SK-N-SH treated with all-trans-retinoic acid at 6 μM for 48 hours (cell line): Measurements from ENCODE around the gene GPR37L1.
A peak's percentile ranks its signal among the peaks of the same experiment; 100 is the strongest.

ENCODE experiments used
- ATAC-seq: fragments of 200-7000 bp; cut with Tn5 transposase; 3 replicates; pipeline ENCODE4 v1.9.1; 2020; ENCODE audit warnings: mild to moderate bottlenecking, moderate library complexity
- ARNTL ChIP-seq: fragments of 450-650 bp; formaldehyde crosslinking; IDR thresholded peaks from 2 replicates; pipeline ENCODE4 v1.5.0; 2020; ENCODE audit warnings: low read depth, mild to moderate bottlenecking, moderate library complexity, borderline replicate concordance
- BACH2 ChIP-seq: fragments of 250-450 bp; sonication (Bioruptor Pico); IDR thresholded peaks from 2 replicates; pipeline ENCODE4 v1.9.0; 2021; ENCODE audit warnings: mild to moderate bottlenecking, borderline replicate concordance
- CSDC2 ChIP-seq: fragments of 250-450 bp; sonication (Bioruptor Pico); IDR thresholded peaks from 2 replicates; pipeline ENCODE4 v1.5.0; 2020; ENCODE audit warnings: mild to moderate bottlenecking, moderate library complexity
- ESRRG ChIP-seq: fragments of 250-450 bp; sonication (Bioruptor Pico); IDR thresholded peaks from 2 replicates; pipeline ENCODE4 v1.6.1; 2021; ENCODE audit warnings: mild to moderate bottlenecking
- GLIS3 ChIP-seq: fragments of 250-450 bp; sonication (Bioruptor Pico); IDR thresholded peaks from 2 replicates; pipeline ENCODE4 v1.5.0; 2020; ENCODE audit warnings: mild to moderate bottlenecking, moderate library complexity
- ISL1 ChIP-seq: fragments of 250-450 bp; sonication (Bioruptor Pico); IDR thresholded peaks from 2 replicates; pipeline ENCODE4 v2.1.2; 2022; ENCODE audit warnings: mild to moderate bottlenecking, moderate library complexity
- OSR1 ChIP-seq: fragments of 250-450 bp; sonication (Bioruptor Pico); IDR thresholded peaks from 2 replicates; pipeline ENCODE4 v1.8.0; 2022; ENCODE audit warnings: moderate library complexity, mild to moderate bottlenecking, inconsistent platforms
- PPARA ChIP-seq: fragments of 250-450 bp; sonication (Bioruptor Pico); IDR thresholded peaks from 2 replicates; pipeline ENCODE4 v1.5.0; 2020; ENCODE audit warnings: mild to moderate bottlenecking, borderline replicate concordance
- RARB ChIP-seq: fragments of 250-450 bp; sonication (Bioruptor Pico); IDR thresholded peaks from 2 replicates; pipeline ENCODE4 v1.8.0; 2021; ENCODE audit warnings: mild to moderate bottlenecking, moderate library complexity
- SNAI2 ChIP-seq: fragments of 250-450 bp; sonication (Bioruptor Pico); IDR thresholded peaks from 2 replicates; pipeline ENCODE4 v1.5.0; 2020; ENCODE audit warnings: mild to moderate bottlenecking, moderate library complexity
- TOX ChIP-seq: fragments of 250-450 bp; sonication (Bioruptor Pico); IDR thresholded peaks from 2 replicates; pipeline ENCODE4 v1.8.0; 2021; ENCODE audit warnings: mild to moderate bottlenecking, moderate library complexity, borderline replicate concordance
- ZC3H10 ChIP-seq: fragments of 250-450 bp; sonication (Bioruptor Pico); IDR thresholded peaks from 2 replicates; pipeline ENCODE4 v1.5.1; 2021; ENCODE audit warnings: mild to moderate bottlenecking, moderate library complexity
- ZFP3 ChIP-seq: fragments of 250-450 bp; sonication (Bioruptor Pico); IDR thresholded peaks from 2 replicates; pipeline ENCODE4 v1.5.0; 2020; ENCODE audit warnings: mild to moderate bottlenecking, moderate library complexity
- ZFP30 ChIP-seq: fragments of 450-650 bp; formaldehyde crosslinking; IDR thresholded peaks from 2 replicates; pipeline ENCODE4 v1.5.0; 2022; ENCODE audit warnings: mild to moderate bottlenecking, moderate library complexity
- ZNF565 ChIP-seq: fragments of 450-650 bp; formaldehyde crosslinking; conservative IDR thresholded peaks from 2 replicates; pipeline ENCODE4 v1.5.0; 2020; ENCODE audit warnings: low read depth, mild to moderate bottlenecking, moderate library complexity
- ZNF70 ChIP-seq: fragments of 450-650 bp; formaldehyde crosslinking; IDR thresholded peaks from 2 replicates; pipeline ENCODE4 v1.5.0; 2020; ENCODE audit warnings: mild to moderate bottlenecking, moderate library complexity
- ZNF8 ChIP-seq: fragments of 450-650 bp; formaldehyde crosslinking; IDR thresholded peaks from 2 replicates; pipeline ENCODE4 v1.5.0; 2020; ENCODE audit warnings: mild to moderate bottlenecking, moderate library complexity
- TF ChIP-seq, protein P1 (sequence below): fragments of 250-450 bp; sonication (Bioruptor Pico); IDR thresholded peaks from 2 replicates; pipeline ENCODE4 v1.5.0; 2020; ENCODE audit warnings: mild to moderate bottlenecking, moderate library complexity
- TF ChIP-seq, protein P2 (sequence below): fragments of 250-450 bp; sonication (Bioruptor Pico); IDR thresholded peaks from 2 replicates; pipeline ENCODE4 v1.5.1; 2020; ENCODE audit warnings: low read depth, mild to moderate bottlenecking, moderate library complexity
- TF ChIP-seq, protein P3 (sequence below): fragments of 250-450 bp; sonication (Bioruptor Pico); IDR thresholded peaks from 2 replicates; pipeline ENCODE4 v1.8.0; 2020; ENCODE audit warnings: mild to moderate bottlenecking, moderate library complexity, borderline replicate concordance
- TF ChIP-seq, protein P4 (sequence below): fragments of 250-450 bp; sonication (Bioruptor Pico); IDR thresholded peaks from 2 replicates; pipeline ENCODE4 v1.5.1; 2021; ENCODE audit warnings: mild to moderate bottlenecking, moderate library complexity

GPR37L1 gene

DNA sequence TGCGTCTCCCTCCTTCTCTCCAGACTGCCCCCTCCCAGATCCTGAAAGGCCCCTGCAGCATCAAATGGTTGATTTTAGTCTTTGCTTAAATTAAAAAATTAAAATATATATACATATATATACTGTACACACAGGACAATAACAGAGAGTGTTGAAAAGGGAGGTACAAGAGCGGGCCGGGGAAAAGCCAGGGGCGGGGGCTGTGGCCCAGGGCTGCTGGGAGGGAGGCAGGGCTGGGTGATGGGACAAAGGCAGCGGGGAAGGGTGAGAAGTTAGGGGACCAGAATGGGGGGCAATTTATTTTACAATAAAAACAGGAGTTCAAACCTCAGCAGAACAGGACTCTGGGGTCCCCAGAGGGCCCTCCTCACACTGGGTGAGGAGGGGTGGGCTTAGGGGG is 11.3 kb downstream of the GPR37L1 start:
- TF ChIP-seq PPARA (CRISPR knock-in tag) (no peak), OSR1 (CRISPR knock-in tag) (no peak), GLIS3 (CRISPR knock-in tag) (no peak), TOX (no peak), ISL1 (CRISPR knock-in tag) (no peak), RARB (CRISPR knock-in tag) (no peak), BACH2 (CRISPR knock-in tag) (no peak), ARNTL (no peak), ESRRG (no peak), SNAI2 (CRISPR knock-in tag) (no peak), ZNF8 (no peak), ZFP3 (CRISPR knock-in tag) (no peak)
- TF ChIP-seq, protein P1, sequence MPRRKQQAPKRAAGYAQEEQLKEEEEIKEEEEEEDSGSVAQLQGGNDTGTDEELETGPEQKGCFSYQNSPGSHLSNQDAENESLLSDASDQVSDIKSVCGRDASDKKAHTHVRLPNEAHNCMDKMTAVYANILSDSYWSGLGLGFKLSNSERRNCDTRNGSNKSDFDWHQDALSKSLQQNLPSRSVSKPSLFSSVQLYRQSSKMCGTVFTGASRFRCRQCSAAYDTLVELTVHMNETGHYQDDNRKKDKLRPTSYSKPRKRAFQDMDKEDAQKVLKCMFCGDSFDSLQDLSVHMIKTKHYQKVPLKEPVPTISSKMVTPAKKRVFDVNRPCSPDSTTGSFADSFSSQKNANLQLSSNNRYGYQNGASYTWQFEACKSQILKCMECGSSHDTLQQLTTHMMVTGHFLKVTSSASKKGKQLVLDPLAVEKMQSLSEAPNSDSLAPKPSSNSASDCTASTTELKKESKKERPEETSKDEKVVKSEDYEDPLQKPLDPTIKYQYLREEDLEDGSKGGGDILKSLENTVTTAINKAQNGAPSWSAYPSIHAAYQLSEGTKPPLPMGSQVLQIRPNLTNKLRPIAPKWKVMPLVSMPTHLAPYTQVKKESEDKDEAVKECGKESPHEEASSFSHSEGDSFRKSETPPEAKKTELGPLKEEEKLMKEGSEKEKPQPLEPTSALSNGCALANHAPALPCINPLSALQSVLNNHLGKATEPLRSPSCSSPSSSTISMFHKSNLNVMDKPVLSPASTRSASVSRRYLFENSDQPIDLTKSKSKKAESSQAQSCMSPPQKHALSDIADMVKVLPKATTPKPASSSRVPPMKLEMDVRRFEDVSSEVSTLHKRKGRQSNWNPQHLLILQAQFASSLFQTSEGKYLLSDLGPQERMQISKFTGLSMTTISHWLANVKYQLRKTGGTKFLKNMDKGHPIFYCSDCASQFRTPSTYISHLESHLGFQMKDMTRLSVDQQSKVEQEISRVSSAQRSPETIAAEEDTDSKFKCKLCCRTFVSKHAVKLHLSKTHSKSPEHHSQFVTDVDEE (CRISPR knock-in tag) = no peak
- TF ChIP-seq, protein P2, sequence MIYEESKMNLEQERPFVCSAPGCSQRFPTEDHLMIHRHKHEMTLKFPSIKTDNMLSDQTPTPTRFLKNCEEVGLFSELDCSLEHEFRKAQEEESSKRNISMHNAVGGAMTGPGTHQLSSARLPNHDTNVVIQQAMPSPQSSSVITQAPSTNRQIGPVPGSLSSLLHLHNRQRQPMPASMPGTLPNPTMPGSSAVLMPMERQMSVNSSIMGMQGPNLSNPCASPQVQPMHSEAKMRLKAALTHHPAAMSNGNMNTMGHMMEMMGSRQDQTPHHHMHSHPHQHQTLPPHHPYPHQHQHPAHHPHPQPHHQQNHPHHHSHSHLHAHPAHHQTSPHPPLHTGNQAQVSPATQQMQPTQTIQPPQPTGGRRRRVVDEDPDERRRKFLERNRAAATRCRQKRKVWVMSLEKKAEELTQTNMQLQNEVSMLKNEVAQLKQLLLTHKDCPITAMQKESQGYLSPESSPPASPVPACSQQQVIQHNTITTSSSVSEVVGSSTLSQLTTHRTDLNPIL (CRISPR knock-in tag) = no peak
- no peak for ATAC-seq

GRCh38 chr1:202134645-202135172 is 12.0 kb downstream of the GPR37L1 start:
- ATAC-seq = peak; percentile 6; the same call in 2 of the 3 replicates
- TF ChIP-seq TOX (no peak), ZFP3 (CRISPR knock-in tag) (no peak), CSDC2 (no peak), ISL1 (CRISPR knock-in tag) (no peak), BACH2 (CRISPR knock-in tag) (no peak), ZNF8 (no peak), ESRRG (no peak), ZFP30 (CRISPR knock-in tag) (no peak), ZNF70 (no peak), ZC3H10 (CRISPR knock-in tag) (no peak)
- TF ChIP-seq, protein P1 (CRISPR knock-in tag) = no peak
- TF ChIP-seq, protein P3, sequence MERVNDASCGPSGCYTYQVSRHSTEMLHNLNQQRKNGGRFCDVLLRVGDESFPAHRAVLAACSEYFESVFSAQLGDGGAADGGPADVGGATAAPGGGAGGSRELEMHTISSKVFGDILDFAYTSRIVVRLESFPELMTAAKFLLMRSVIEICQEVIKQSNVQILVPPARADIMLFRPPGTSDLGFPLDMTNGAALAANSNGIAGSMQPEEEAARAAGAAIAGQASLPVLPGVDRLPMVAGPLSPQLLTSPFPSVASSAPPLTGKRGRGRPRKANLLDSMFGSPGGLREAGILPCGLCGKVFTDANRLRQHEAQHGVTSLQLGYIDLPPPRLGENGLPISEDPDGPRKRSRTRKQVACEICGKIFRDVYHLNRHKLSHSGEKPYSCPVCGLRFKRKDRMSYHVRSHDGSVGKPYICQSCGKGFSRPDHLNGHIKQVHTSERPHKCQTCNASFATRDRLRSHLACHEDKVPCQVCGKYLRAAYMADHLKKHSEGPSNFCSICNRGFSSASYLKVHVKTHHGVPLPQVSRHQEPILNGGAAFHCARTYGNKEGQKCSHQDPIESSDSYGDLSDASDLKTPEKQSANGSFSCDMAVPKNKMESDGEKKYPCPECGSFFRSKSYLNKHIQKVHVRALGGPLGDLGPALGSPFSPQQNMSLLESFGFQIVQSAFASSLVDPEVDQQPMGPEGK (CRISPR knock-in tag) = no peak
- TF ChIP-seq, protein P4, sequence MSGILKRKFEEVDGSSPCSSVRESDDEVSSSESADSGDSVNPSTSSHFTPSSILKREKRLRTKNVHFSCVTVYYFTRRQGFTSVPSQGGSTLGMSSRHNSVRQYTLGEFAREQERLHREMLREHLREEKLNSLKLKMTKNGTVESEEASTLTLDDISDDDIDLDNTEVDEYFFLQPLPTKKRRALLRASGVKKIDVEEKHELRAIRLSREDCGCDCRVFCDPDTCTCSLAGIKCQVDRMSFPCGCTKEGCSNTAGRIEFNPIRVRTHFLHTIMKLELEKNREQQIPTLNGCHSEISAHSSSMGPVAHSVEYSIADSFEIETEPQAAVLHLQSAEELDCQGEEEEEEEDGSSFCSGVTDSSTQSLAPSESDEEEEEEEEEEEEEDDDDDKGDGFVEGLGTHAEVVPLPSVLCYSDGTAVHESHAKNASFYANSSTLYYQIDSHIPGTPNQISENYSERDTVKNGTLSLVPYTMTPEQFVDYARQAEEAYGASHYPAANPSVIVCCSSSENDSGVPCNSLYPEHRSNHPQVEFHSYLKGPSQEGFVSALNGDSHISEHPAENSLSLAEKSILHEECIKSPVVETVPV (CRISPR knock-in tag) = no peak

DNA sequence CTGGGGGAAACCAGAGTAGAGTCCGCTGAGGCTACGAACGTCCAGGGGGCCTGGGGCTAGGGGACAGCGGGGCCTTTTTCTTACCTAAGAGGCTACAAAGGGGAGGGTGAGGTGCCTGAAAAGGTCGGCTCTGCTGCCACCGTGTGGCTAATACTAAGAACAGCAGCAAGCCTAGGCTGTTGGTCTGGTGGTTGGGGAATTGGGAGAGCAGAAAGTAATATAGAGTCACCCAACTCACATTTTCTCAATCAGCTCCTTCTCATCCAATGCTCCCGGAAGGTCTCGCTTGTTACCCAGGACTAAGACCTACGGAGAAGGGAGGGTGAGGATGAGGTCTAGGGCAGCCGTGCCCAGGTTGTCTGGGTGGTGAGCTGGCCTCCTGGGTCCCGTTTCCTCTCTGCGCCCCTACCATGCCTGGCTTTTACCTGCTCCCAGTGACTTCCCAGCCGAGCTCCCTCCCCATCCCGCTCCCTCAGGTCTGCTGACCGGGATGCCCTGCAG is 12.6 kb downstream of the GPR37L1 start:
- TF ChIP-seq ZFP30 (CRISPR knock-in tag) = no peak
- TF ChIP-seq, protein P1 (CRISPR knock-in tag) = no peak
- TF ChIP-seq ZFP3 (CRISPR knock-in tag) = no peak
- TF ChIP-seq ZNF565 (CRISPR knock-in tag) = no peak
- TF ChIP-seq BACH2 (CRISPR knock-in tag) = no peak
- TF ChIP-seq ARNTL = no peak
- peak; percentile 94 for ATAC-seq
